ENCODE measurements around the gene GNA14.
"Not testable (repeated sequence)": the region's sequence is repeated elsewhere in the genome, so short reads cannot be mapped to it uniquely, and the experiment has no call there.

GNA14 gene

GRCh38 chr9:77592476-77592875, 55.6 kb downstream of the GNA14 start:
- in situ Hi-C loops (cut with MboI; ENCODE audit: low sequenced_read_pairs): no loop called here

GRCh38 chr9:77589046-77589795, 58.9 kb downstream of the GNA14 start:
- in situ Hi-C loops (cut with MboI; ENCODE audit: low sequenced_read_pairs): no loop called here

GRCh38 chr9:77588271-77588937, 59.7 kb downstream of the GNA14 start:
- in situ Hi-C loops (cut with MboI; ENCODE audit: low sequenced_read_pairs): no loop called here

- in situ Hi-C loops (cut with MboI; ENCODE audit: low sequenced_read_pairs): no loop called here
Observed at GRCh38 chr9:77587851-77588250, 60.3 kb downstream of the GNA14 start.

GRCh38 chr9:77587042-77587441, 61.1 kb downstream of the GNA14 start:
- in situ Hi-C loops (cut with MboI; ENCODE audit: low sequenced_read_pairs): no loop called here

- in situ Hi-C loops (cut with MboI; ENCODE audit: low sequenced_read_pairs): no loop called here
Observed at GRCh38 chr9:77586591-77586990, 61.5 kb downstream of the GNA14 start.

- in situ Hi-C loops (cut with MboI; ENCODE audit: low sequenced_read_pairs): no loop called here
Observed at GRCh38 chr9:77585335-77585786, 62.8 kb downstream of the GNA14 start.

GRCh38 chr9:77584927-77585326, 63.2 kb downstream of the GNA14 start:
- in situ Hi-C loops (cut with MboI; ENCODE audit: low sequenced_read_pairs): not testable (repeated sequence)

GRCh38 chr9:77582961-77583576, 65.1 kb downstream of the GNA14 start:
- in situ Hi-C loops (cut with MboI; ENCODE audit: low sequenced_read_pairs): no loop called here

- in situ Hi-C loops (cut with MboI; ENCODE audit: low sequenced_read_pairs): no loop called here
Observed at GRCh38 chr9:77582525-77582924, 65.6 kb downstream of the GNA14 start.

- in situ Hi-C loops (cut with MboI; ENCODE audit: low sequenced_read_pairs): no loop called here
Observed at GRCh38 chr9:77575785-77576184, 72.3 kb downstream of the GNA14 start.

- in situ Hi-C loops (cut with MboI; ENCODE audit: low sequenced_read_pairs): no loop called here
Observed at GRCh38 chr9:77569335-77569734, 78.8 kb downstream of the GNA14 start.

GRCh38 chr9:77563174-77563573, 84.9 kb downstream of the GNA14 start:
- in situ Hi-C loops (cut with MboI; ENCODE audit: low sequenced_read_pairs): no loop called here

- in situ Hi-C loops (cut with MboI; ENCODE audit: low sequenced_read_pairs): no loop called here
Observed at GRCh38 chr9:77562019-77562748, 85.9 kb downstream of the GNA14 start.

- in situ Hi-C loops (cut with MboI; ENCODE audit: low sequenced_read_pairs): no loop called here
Observed at GRCh38 chr9:77561331-77562018, 86.6 kb downstream of the GNA14 start.

GRCh38 chr9:77556396-77556795, 91.7 kb downstream of the GNA14 start:
- in situ Hi-C loops (cut with MboI; ENCODE audit: low sequenced_read_pairs): no loop called here

- in situ Hi-C loops (cut with MboI; ENCODE audit: low sequenced_read_pairs): no loop called here
Observed at GRCh38 chr9:77554586-77555105, 93.5 kb downstream of the GNA14 start.

GRCh38 chr9:77547106-77547730, 100.9 kb downstream of the GNA14 start:
- in situ Hi-C loops (cut with MboI; ENCODE audit: low sequenced_read_pairs): no loop called here

- in situ Hi-C loops (cut with MboI; ENCODE audit: low sequenced_read_pairs): no loop called here
Observed at GRCh38 chr9:77546376-77546950, 101.7 kb downstream of the GNA14 start.

GRCh38 chr9:77544546-77544945, 103.6 kb downstream of the GNA14 start:
- in situ Hi-C loops (cut with MboI; ENCODE audit: low sequenced_read_pairs): no loop called here
